Activated naive CD4-positive, alpha-beta T cell treated with anti-CD3 and anti-CD28 coated beads, Interleukin-2, amount 10 ng/mL, durations not matched to agents 7 days and 5 days (primary cell): ENCODE data around the gene CCDC167.

Source experiments
- CTCF ChIA-PET: fragments of 350-600 bp; sonication (Branson Sonifier 250); formaldehyde crosslinking; loops from one replicate; lab custom pipeline; 2021; ENCODE audit warnings: antibody characterized with exemption; lab: Charles Lee
- DNase-seq: peaks from one replicate; pipeline ENCODE4 v3.0.0-alpha.2; 2020
- H3K27ac Mint-ChIP-seq: one replicate; pipeline ENCODE4 v1.8.0; 2021; ENCODE audit warnings: mild to moderate bottlenecking, moderate library complexity, mixed read lengths
- H3K27me3 Mint-ChIP-seq: one replicate; pipeline ENCODE4 v1.8.0; 2021; ENCODE audit warnings: mild to moderate bottlenecking, mixed read lengths
- H3K36me3 Mint-ChIP-seq: one replicate; pipeline ENCODE4 v1.8.0; 2021; ENCODE audit warnings: mixed read lengths
- H3K4me1 Mint-ChIP-seq: one replicate; pipeline ENCODE4 v1.8.0; 2021; ENCODE audit warnings: mixed read lengths
- H3K4me3 Mint-ChIP-seq: one replicate; pipeline ENCODE4 v1.8.0; 2021; ENCODE audit warnings: mild to moderate bottlenecking, moderate library complexity, mixed read lengths
- H3K9me3 Mint-ChIP-seq: one replicate; pipeline ENCODE4 v1.8.0; 2021; ENCODE audit warnings: mixed read lengths

CCDC167 gene

DNA sequence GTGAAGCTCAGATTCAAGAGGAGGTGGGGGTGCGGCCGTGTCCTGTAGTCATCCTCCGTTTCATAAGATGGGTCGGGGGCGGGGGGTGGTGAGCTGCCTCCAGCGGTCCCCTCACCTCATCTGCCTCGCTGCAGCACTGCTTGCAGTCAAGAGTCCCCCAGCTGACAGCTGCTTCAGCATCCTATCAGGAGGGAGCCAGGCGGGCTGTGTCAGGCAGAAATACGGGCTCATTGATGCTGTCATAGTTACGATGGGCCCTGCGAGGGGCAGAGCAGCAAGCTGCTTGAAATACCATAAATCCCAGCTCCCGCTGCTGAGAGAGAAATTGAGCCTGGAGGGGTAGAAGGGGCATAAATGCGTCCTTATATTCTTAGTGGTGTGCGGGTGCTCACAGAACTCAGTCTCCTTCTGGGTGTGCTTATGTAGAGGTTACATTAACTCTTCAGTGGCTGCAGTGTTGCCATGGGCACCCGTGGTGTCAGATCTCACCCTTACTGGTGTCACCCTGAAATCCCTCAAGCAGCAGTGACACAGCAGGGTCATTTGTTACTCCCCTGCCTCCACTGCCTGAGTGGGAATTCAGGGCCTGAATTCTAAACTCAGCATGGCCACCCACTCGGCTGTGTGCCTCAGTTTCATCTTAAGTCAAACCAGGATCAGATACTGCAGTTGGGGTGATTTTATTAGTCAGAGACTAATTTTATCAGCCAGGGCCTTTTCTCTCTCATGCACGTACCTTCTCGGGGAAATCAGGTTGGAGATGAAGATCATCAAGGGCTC is 21.8 kb downstream of the CCDC167 start:
- Mint-ChIP-seq H3K4me3 (no peak overlapping the region), H3K4me1 (no peaks in the 10 kb centered on the region), H3K27ac (no peak overlapping the region), H3K27me3 (no peaks in the 10 kb centered on the region), H3K9me3 (no peaks in the 10 kb centered on the region), H3K36me3 (peaks cover 60% of the 10 kb centered on the region)
- CTCF ChIA-PET, result no interaction called here
- DNase-seq, result no peak

DNA sequence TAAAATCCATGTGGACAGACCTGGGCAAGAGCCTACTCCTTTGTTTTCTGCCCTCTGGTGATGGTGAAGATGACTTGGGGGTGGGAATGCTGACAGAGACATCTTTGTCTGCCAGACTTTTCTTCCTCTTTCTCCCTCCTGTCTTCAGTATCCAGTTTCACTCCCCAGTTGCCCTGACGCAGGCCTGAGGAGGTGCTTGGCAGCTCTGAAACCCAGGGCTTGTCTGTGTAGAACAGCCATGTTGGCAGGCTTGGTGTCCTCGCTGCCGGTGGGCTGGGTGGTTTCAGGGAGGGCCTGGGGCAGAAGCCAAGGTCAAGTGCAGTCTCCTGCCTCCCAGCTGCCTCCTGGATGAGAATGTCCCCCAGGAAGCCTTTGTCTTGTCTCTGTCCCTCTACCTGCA is 22.5 kb downstream of the CCDC167 start:
- Mint-ChIP-seq H3K9me3 (no peaks in the 10 kb centered on the region), H3K27me3 (no peaks in the 10 kb centered on the region), H3K4me3 (no peak overlapping the region), H3K36me3 (peaks cover 58% of the 10 kb centered on the region), H3K4me1 (no peaks in the 10 kb centered on the region), H3K27ac (no peak overlapping the region)
- no peak for DNase-seq
- CTCF ChIA-PET, result no interaction called here

DNA sequence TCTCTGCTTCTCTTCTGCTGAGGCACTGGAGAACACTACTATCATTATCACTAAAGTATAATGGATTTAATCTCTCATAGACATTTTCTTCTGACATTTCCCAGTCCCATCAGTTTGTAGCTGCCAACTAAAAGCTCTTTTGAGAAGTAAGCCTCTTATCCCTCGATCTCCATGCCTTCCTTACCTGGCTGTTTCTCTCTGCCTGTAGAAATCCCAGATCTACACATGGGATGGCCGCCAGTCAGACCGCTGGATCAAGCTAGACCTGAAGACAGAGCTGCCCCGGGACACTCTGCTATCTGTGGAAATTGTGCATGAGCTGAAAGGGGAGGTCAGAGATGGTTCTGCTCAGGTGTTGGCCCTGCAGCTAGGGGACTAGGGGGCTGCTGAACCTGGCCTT is 25.4 kb downstream of the CCDC167 start:
- Mint-ChIP-seq H3K27me3 (no peaks in the 10 kb centered on the region), H3K4me1 (no peaks in the 10 kb centered on the region), H3K27ac (no peak overlapping the region), H3K36me3 (peaks cover 68% of the 10 kb centered on the region), H3K4me3 (no peak overlapping the region), H3K9me3 (no peaks in the 10 kb centered on the region)
- CTCF ChIA-PET, result no interaction called here
- no peak for DNase-seq

DNA sequence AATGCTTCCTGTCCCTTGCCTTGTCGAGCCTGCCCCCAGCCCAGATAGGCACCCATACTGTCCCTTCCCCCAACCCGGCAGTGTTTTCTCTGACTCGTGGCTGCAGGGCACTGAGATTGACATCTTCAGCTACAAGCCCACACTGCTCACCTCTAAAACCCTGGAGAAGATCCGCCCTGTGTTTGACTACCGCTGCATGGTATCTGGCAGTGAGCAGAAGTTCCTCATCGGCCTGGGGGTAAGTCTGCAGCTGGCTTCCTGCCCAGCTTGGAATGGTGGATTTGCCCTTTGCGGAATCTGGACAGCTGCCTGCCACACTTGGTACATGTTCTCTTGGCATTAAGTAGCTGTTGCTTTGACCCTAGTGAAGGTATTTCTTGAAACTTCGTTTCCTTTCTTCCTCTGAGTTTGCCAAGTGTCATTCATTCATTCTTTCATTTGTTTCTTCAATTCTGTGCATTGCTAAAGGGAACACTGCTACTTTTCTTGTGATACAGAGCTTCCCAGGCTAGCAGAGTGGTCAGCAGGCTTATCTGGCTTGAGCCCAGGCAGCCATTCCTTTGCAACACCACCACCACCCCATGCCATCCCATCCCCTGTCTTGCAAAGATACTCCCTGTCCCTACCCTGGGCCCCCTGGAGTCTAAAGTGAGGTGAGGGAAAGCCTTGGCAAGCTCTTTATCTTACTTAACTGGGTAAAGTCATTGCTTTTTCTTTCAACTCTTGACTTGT is 26.2 kb downstream of the CCDC167 start:
- Mint-ChIP-seq H3K36me3 (peaks cover 62% of the 10 kb centered on the region), H3K4me1 (no peaks in the 10 kb centered on the region), H3K4me3 (no peak overlapping the region), H3K27ac (no peak overlapping the region), H3K27me3 (no peaks in the 10 kb centered on the region), H3K9me3 (no peaks in the 10 kb centered on the region)
- DNase-seq, result no peak
- CTCF ChIA-PET, result interaction anchor here (0.7 to 1.2 kb wide), 3 partner anchors 10 to 218 kb away, joined by 3 to 4 read pairs (median 3); no protein-coding TSS in a partner anchor

DNA sequence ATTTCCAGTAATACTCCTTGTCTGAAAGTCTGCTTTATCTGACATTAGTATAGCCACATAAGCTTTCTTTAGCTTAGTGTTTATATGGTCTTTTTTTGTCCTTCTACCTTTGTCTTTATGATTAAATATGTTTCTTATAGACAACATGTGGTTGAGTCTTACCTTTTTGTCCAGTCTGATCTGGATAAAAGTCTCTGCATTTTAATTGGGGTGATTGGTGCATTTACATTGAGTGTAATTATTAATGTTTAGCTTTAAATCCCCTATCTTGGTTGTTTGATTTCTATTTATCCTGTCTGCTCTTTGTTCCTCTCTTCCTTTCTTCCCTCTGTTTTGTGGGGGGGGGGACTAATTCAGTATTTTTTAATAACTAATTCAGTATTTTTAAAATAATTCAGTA is 32.0 kb downstream of the CCDC167 start:
- no peak overlapping the region for H3K27ac Mint-ChIP-seq
- H3K4me1 Mint-ChIP-seq, result no peaks in the 10 kb centered on the region
- H3K9me3 Mint-ChIP-seq, result no peaks in the 10 kb centered on the region
- CTCF ChIA-PET, result interaction anchor here (0.8 kb wide), 1 partner anchor 128 kb away, joined by 3 read pairs; no protein-coding TSS in a partner anchor
- DNase-seq, result no peak
- no peaks in the 10 kb centered on the region for H3K27me3 Mint-ChIP-seq
- peaks cover 59% of the 10 kb centered on the region for H3K36me3 Mint-ChIP-seq
- no peak overlapping the region for H3K4me3 Mint-ChIP-seq

DNA sequence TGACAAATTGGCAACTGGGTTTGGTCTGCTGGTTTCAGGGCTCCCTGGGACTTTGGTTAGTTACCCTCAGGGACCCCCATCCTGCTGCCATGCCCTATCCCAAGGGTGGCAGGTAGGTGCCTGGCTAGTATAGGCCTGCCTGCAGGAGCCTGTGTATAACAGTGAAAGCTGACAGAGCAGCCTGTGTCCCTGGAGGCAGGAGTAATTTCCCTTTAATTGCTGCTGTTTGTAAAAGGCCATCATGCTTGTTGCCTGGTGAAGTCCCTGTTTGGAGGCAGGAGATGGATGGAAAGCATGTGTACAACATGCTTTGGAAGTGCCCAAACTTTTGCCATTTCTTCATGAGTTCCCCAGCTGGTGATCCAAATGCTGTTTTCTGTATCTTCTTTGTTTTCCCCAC is 36.6 kb downstream of the CCDC167 start:
- H3K36me3 Mint-ChIP-seq, result peaks cover 67% of the 10 kb centered on the region
- H3K27ac Mint-ChIP-seq, result no peak overlapping the region
- H3K4me3 Mint-ChIP-seq, result no peak overlapping the region

DNA sequence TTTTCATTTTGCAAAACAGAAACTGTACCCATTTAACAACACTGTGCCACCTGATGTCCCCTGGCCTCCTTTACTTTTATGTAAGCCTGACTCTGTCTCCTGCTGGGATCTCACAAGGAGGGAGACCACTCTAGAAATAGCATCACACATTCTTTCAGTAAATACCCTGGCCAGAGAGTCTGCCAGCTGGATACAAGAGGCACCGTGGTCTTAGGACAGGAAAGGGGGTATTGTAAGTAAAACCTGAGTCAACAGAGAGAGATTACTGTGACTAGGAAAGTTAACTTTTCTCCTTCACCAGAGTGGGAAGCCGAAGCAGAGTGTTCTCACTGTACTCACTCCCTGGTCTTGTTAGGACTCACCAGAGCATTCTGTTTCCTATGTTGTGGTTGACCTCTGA is 38.9 kb downstream of the CCDC167 start:
- CTCF ChIA-PET, result no interaction called here
- Mint-ChIP-seq H3K27me3 (no peaks in the 10 kb centered on the region), H3K27ac (no peak overlapping the region), H3K4me1 (no peaks in the 10 kb centered on the region), H3K36me3 (peaks cover 73% of the 10 kb centered on the region), H3K9me3 (no peaks in the 10 kb centered on the region), H3K4me3 (no peak overlapping the region)
- DNase-seq, result no peak

More for the DNA sequence above, 36.6 kb downstream of the CCDC167 start:
- no peaks in the 10 kb centered on the region for H3K4me1 Mint-ChIP-seq
- H3K9me3 Mint-ChIP-seq, result no peaks in the 10 kb centered on the region
- CTCF ChIA-PET, result no interaction called here
- H3K27me3 Mint-ChIP-seq, result no peaks in the 10 kb centered on the region
- DNase-seq, result no peak

DNA sequence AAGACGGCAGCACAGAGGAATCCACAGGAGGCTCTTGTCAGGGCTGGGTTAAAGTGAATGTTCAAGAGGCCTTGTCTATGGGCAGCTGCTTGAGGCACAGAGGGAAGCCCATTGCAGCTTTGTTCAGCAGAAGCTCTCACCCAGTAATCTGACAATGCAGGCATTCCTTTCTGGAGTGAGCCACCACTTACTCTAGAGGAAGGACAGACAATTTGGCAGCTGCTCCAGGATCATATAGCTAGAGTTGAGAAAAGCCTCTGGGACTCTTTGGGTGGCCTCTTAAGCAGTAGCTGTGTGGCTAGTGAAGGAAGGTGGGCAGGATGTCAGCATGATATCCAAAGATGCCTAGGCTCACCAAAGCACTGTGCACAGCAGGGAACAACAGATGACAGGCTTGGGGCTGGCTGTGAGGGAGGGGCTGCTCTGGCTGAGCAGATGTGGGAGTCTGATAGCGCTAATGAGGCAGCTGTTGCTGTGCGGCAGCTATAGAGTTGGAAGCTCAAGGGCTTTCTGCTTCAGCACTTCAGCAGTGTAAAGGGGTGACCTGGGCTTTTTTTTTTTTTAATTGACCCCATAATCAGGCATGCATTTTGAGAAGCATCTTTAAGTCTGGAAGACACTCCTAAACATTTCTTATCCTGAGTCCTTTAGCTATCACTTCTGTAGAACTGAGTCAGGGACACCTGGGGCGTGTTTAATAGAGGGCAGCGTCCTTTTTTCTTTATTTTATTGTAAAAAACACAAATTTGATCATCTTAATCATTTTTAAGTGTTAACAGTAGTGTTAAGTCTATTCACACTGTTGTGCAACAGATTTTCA is 39.5 kb downstream of the CCDC167 start:
- Mint-ChIP-seq H3K9me3 (no peaks in the 10 kb centered on the region), H3K27ac (no peak overlapping the region), H3K4me1 (no peaks in the 10 kb centered on the region), H3K36me3 (peaks cover 75% of the 10 kb centered on the region), H3K27me3 (no peaks in the 10 kb centered on the region), H3K4me3 (no peak overlapping the region)
- CTCF ChIA-PET, result interaction anchor here (0.9 kb wide), 1 partner anchor 110 kb away, joined by 3 read pairs; no protein-coding TSS in a partner anchor
- DNase-seq, result no peak

DNA sequence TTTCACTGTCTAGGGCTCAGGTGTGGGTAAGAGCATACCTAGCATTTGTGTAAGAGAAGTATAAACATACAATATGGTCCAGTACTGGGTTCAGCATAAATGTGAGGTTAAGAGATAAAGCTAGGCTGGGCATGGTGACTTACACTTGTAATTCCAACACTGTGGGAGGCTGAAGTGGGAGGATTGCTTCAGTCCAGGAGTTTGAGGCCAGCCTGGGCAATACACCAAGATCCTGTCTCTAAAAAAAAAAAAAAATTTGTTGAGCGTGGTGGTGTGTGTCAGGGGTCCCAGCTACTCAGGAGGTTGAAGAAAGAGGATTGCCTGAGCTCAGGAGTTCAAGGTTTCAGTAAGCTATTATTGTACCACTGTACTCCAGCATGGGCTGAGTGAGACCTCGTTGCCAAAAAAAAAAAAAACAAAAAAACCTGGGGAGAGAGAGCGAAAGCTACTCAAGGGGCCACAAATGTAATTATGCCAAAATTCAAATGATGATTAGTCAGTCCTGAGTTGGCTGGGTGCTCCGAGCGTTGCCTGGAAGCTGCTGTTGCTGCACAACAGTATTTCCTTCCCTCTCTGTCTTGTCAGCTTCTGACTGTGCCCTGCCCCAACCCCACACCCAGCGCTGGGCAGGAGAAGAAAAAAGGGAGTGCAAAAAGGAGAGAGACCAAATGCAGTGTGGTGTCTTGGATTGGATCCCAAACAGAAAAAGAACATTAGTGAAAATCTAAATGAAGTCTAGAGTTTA is 42.7 kb downstream of the CCDC167 start:
- H3K36me3 Mint-ChIP-seq, result peaks cover 77% of the 10 kb centered on the region
- H3K9me3 Mint-ChIP-seq, result no peaks in the 10 kb centered on the region
- no peaks in the 10 kb centered on the region for H3K27me3 Mint-ChIP-seq
- no peak for DNase-seq
- CTCF ChIA-PET, result no interaction called here
- H3K4me3 Mint-ChIP-seq, result no peak overlapping the region
- H3K27ac Mint-ChIP-seq, result no peak overlapping the region
- H3K4me1 Mint-ChIP-seq, result peaks cover 2% of the 10 kb centered on the region

DNA sequence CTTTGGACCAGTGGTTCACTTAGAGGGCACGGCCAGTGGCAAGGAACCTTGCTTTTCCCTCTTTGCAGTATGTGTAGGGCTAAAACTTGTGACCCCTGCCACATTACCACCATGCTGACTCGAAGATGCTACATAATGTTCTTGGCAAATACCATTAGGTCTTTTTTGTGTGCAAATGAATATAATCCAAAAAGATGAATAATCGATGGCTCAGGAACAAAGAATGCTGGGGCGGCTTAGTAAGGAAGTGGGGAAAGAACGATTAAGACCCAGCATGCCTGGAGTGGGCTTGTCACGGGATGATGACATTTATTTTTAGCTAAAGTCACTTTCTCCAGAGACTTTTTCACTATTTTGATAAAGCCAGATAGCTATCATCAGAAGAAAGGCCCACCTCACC is 43.6 kb downstream of the CCDC167 start:
- CTCF ChIA-PET, result no interaction called here
- Mint-ChIP-seq H3K4me1 (peaks cover 2% of the 10 kb centered on the region), H3K27me3 (no peaks in the 10 kb centered on the region), H3K36me3 (peaks cover 76% of the 10 kb centered on the region), H3K9me3 (no peaks in the 10 kb centered on the region), H3K4me3 (no peak overlapping the region), H3K27ac (no peak overlapping the region)
- no peak for DNase-seq

DNA sequence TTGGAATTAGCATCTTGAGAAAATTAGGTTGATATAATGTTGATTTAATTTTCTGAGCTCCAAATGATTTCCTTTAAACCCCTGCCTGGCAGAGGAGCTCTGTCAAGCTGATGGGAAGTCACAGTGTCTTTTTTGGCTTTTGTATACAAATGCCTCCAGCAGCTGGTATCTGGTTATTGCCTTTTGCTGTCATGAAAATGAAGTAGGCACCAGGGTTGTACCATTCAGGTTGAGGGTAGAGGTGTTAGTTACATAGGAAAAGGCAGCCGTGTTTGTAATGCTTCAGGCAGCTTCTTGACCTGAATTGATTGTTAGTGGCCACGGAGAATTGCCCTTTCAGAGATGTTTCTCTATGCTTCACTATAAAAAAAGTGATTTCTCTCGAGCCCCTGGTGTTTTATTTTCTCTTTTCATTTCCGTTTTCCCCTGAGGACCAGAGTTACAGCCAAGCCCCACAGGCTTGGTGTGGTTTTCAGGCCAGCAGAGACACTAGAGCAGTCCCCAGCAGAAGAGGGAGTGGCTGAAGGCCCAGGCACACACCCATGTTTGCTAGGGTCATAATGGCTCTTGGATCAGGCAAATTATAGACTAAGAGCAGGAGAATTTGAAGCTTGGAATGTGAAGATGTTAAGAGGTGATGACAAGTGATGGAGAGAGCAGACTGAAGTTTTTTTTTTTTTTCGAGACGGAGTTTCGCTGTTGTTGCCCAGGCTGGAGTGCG is 45.1 kb downstream of the CCDC167 start:
- no peaks in the 10 kb centered on the region for H3K27me3 Mint-ChIP-seq
- peaks cover 79% of the 10 kb centered on the region for H3K36me3 Mint-ChIP-seq
- CTCF ChIA-PET, result interaction anchor here (1.3 kb wide), 1 partner anchor 14 kb away, joined by 3 read pairs; no protein-coding TSS in a partner anchor
- no peaks in the 10 kb centered on the region for H3K9me3 Mint-ChIP-seq
- H3K4me1 Mint-ChIP-seq, result peaks cover 2% of the 10 kb centered on the region
- no peak overlapping the region for H3K27ac Mint-ChIP-seq
- no peak for DNase-seq
- no peak overlapping the region for H3K4me3 Mint-ChIP-seq

DNA sequence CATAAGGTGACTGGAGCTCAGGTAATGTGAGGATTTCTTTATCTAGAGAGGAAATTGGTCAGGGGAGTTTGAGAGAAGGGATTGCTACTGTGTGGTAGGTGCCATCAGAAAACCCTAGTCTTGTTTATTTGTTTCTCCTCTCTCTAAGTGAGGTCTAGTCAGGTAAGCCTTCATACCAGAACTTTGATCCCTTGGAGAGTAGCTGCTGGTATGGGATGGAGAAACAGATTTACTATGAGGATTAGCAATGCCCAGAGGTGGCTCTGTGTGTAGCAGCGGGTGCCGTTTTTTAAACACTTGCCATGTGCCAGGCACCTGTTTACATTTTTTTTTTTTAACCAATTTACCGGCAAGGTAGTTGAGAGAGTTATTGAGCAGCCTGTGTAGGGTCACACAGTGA is 47.2 kb downstream of the CCDC167 start:
- no peak for DNase-seq
- Mint-ChIP-seq H3K4me1 (peaks cover 2% of the 10 kb centered on the region), H3K27ac (no peak overlapping the region), H3K4me3 (no peak overlapping the region), H3K36me3 (peaks cover 67% of the 10 kb centered on the region), H3K27me3 (no peaks in the 10 kb centered on the region), H3K9me3 (no peaks in the 10 kb centered on the region)
- CTCF ChIA-PET, result interaction anchor here (0.6 kb wide), 1 partner anchor 204 kb away, joined by 3 read pairs; no protein-coding TSS in a partner anchor
